MM.1S (cell line): Measurements from ENCODE around the gene RERE.

Experiments used
- DNase-seq: peaks from one replicate; pipeline ENCODE4 v3.0.0-alpha.2; 2015
- H2AFZ ChIP-seq: fragments of 300-600 bp; sonication (generic); 2 replicates; pipeline ENCODE4 v1.6.0; 2016; ENCODE audit warnings: antibody characterized with exemption, low read length
- H3F3A ChIP-seq: fragments of 300-600 bp; sonication (generic); 2 replicates; pipeline ENCODE4 v1.6.1; 2016; ENCODE audit warnings: mild to moderate bottlenecking, antibody characterized with exemption, low read length, moderate library complexity, mixed read lengths; ENCODE audit not compliant: insufficient read depth
- H3K27ac ChIP-seq: fragments of 300-600 bp; sonication (generic); 2 replicates; pipeline ENCODE4 v1.5.1; 2016; ENCODE audit warnings: mild to moderate bottlenecking, low read length
- H3K27me3 ChIP-seq: fragments of 300-600 bp; sonication (generic); replicated peaks from 2 replicates; pipeline ENCODE4 v1.6.0; 2016; ENCODE audit warnings: low read length; ENCODE audit not compliant: insufficient read depth
- H3K36me3 ChIP-seq: fragments of 300-600 bp; sonication (generic); replicated peaks from 2 replicates; pipeline ENCODE4 v1.6.1; 2016; ENCODE audit warnings: mild to moderate bottlenecking, low read length, mixed read lengths; ENCODE audit not compliant: insufficient read depth
- H3K4me1 ChIP-seq: fragments of 300-600 bp; sonication (generic); 2 replicates; pipeline ENCODE4 v1.6.1; 2016; ENCODE audit warnings: low read length, mixed read lengths
- H3K4me2 ChIP-seq: fragments of 300-600 bp; sonication (generic); 2 replicates; pipeline ENCODE4 v1.6.0; 2016; ENCODE audit warnings: low read depth, low read length
- H3K4me3 ChIP-seq: fragments of 300-600 bp; sonication (generic); 2 replicates; pipeline ENCODE4 v1.5.1; 2016; ENCODE audit warnings: low read length, mixed read lengths
- H3K79me2 ChIP-seq: fragments of 300-600 bp; sonication (generic); 2 replicates; pipeline ENCODE4 v1.6.1; 2016; ENCODE audit warnings: mixed run types, low read length, mixed read lengths
- H3K9ac ChIP-seq: fragments of 300-600 bp; sonication (generic); 2 replicates; pipeline ENCODE4 v1.6.1; 2016; ENCODE audit warnings: low read length, mixed read lengths
- H3K9me2 ChIP-seq: fragments of 300-600 bp; sonication (generic); replicated peaks from 2 replicates; pipeline ENCODE4 v1.6.1; 2016; ENCODE audit warnings: mild to moderate bottlenecking, low read length, mixed read lengths; ENCODE audit not compliant: insufficient read depth
- H3K9me3 ChIP-seq: fragments of 300-600 bp; sonication (generic); replicated peaks from 2 replicates; pipeline ENCODE4 v1.6.1; 2016; ENCODE audit warnings: mild to moderate bottlenecking, low read length, mixed read lengths; ENCODE audit not compliant: insufficient read depth
- H4K20me1 ChIP-seq: fragments of 300-600 bp; sonication (generic); 2 replicates; pipeline ENCODE4 v1.6.1; 2016; ENCODE audit warnings: mild to moderate bottlenecking, low read length, moderate library complexity, mixed read lengths; ENCODE audit not compliant: insufficient read depth
- EZH2 ChIP-seq: fragments of 300-600 bp; sonication (generic); optimal IDR thresholded peaks from 2 replicates; pipeline ENCODE3; 2017; ENCODE audit warnings: low read depth, mild to moderate bottlenecking, antibody characterized with exemption, low read length, mixed read lengths
- EZH2phosphoT487 ChIP-seq: fragments of 300-600 bp; sonication (generic); IDR thresholded peaks from 2 replicates; pipeline ENCODE4 v1.6.1; 2018; ENCODE audit warnings: antibody characterized with exemption, low read length
- TF ChIP-seq, protein P1 (sequence below): fragments of 300-600 bp; sonication (generic); IDR thresholded peaks from 2 replicates; pipeline ENCODE4 v1.5.1; 2016; ENCODE audit warnings: antibody characterized with exemption, low read length, mixed read lengths

Gene RERE

DNA sequence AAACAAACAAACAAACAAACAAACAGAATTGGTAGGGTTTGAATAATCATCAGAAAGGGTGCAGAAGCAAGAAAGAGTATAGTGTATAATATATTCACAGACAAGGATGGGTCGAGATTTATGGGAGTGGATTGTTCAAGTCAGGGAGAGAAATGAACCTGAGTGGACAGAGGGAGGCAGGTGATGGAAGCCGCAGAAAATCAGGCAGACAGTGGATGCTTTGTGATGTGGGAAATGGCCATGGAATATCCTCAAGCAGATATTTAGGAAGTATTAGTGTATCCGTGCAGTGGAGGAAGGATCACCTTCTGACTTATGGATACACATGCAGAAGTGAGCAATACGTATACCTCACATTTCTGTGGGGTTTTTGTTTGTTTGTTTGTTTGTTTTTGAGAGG, 513.6 kb downstream of the RERE start:
- H3K79me2 ChIP-seq = no peaks in the 10 kb centered on the region
- H2AFZ ChIP-seq = no peak overlapping the region
- H3F3A ChIP-seq = no peaks in the 10 kb centered on the region
- H3K9ac ChIP-seq = no peak overlapping the region
- H3K4me1 ChIP-seq = no peaks in the 10 kb centered on the region
- H3K4me3 ChIP-seq = no peak overlapping the region
- H4K20me1 ChIP-seq = no peaks in the 10 kb centered on the region
- no peak overlapping the region for H3K4me2 ChIP-seq
- no peaks in the 10 kb centered on the region for H3K9me2 ChIP-seq
- no peak for DNase-seq
- no peaks in the 10 kb centered on the region for H3K9me3 ChIP-seq
- no peak overlapping the region for H3K27ac ChIP-seq
- H3K36me3 ChIP-seq = no peaks in the 10 kb centered on the region
- peaks cover 70% of the 10 kb centered on the region for H3K27me3 ChIP-seq
- TF ChIP-seq EZH2 (no peak), EZH2phosphoT487 (no peak)
- TF ChIP-seq, protein P1, sequence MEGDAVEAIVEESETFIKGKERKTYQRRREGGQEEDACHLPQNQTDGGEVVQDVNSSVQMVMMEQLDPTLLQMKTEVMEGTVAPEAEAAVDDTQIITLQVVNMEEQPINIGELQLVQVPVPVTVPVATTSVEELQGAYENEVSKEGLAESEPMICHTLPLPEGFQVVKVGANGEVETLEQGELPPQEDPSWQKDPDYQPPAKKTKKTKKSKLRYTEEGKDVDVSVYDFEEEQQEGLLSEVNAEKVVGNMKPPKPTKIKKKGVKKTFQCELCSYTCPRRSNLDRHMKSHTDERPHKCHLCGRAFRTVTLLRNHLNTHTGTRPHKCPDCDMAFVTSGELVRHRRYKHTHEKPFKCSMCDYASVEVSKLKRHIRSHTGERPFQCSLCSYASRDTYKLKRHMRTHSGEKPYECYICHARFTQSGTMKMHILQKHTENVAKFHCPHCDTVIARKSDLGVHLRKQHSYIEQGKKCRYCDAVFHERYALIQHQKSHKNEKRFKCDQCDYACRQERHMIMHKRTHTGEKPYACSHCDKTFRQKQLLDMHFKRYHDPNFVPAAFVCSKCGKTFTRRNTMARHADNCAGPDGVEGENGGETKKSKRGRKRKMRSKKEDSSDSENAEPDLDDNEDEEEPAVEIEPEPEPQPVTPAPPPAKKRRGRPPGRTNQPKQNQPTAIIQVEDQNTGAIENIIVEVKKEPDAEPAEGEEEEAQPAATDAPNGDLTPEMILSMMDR = no peak

DNA sequence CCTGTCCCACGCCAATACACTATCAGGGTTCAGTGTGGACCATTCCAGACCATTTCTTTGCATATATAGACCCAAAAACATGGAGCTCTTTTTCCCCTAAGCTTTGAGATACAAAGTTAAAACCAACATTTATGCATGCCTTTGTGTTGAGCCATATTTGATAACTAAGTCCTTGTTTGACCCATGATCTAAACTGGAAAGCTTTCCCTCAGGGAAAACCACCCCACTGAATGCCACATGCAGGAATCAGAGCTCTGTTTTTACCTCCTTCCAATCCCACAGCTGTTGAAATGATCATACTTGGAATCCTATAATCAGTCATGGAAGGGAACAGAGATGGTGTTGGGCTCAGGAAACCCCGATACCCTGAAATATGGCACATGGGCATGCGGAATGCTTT, 514.3 kb downstream of the RERE start:
- Histone ChIP-seq H3K4me3 (no peak overlapping the region), H3K9me2 (no peaks in the 10 kb centered on the region), H3K79me2 (no peaks in the 10 kb centered on the region), H3K4me1 (no peaks in the 10 kb centered on the region), H3K4me2 (no peak overlapping the region), H2AFZ (no peak overlapping the region), H3K9ac (no peak overlapping the region), H3K27me3 (peaks cover 75% of the 10 kb centered on the region), H3K27ac (no peak overlapping the region), H3F3A (no peaks in the 10 kb centered on the region), H3K9me3 (no peaks in the 10 kb centered on the region), H4K20me1 (no peaks in the 10 kb centered on the region), H3K36me3 (no peaks in the 10 kb centered on the region)
- no peak for TF ChIP-seq EZH2
- TF ChIP-seq EZH2phosphoT487 = no peak
- TF ChIP-seq, protein P1 = no peak
- no peak for DNase-seq
